ENCODE results near the gene UNC5CL.

The UNC5CL gene

GRCh38 chr6:41000248-41000647 lies 38.8 kb downstream of the UNC5CL start:
- no peak for DNase-seq

DNA sequence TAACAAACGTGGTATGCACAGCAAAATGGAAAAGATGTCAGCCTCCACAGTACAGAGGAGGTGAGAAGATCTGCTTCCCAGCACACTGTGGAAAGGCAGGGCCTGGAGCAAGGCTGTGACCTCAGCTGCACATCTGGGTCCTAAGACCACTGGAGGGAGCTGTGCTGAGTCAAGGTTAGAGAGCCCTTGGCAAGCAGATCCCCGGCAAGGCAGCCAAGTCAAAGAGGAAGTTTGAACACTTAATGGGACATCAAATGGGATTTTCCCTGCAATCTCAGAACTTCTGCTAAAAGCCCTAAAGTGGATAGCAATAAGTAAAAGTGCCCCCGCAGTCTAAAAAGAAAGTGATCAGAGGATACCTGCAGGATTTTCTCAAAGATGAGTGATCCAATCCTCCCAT lies 39.5 kb downstream of the UNC5CL start:
- peak; percentile 49 for DNase-seq

DNA sequence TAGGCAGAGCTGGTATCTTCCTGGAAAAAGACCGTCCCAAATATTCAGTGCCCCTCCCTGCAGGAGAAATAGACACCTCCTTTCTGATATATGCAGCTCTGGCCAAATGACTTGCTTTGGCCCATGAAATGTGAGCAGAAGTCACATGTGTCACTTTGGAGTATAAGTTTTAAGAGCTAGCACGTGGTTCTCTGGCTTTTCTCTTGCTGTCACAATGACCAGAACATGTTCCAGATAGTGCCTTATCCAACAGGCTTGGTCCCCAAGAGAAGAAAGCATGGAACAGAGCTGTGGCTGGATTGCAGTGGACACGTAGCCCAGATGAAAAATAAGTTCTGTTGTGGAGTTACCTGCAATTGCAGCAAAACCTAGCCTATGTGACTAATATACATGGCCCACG lies 40.4 kb downstream of the UNC5CL start:
- no peak for DNase-seq

- peak; percentile 20 for DNase-seq
Measured at GRCh38 chr6:40997234-40997957, 41.6 kb downstream of the UNC5CL start.

DNA sequence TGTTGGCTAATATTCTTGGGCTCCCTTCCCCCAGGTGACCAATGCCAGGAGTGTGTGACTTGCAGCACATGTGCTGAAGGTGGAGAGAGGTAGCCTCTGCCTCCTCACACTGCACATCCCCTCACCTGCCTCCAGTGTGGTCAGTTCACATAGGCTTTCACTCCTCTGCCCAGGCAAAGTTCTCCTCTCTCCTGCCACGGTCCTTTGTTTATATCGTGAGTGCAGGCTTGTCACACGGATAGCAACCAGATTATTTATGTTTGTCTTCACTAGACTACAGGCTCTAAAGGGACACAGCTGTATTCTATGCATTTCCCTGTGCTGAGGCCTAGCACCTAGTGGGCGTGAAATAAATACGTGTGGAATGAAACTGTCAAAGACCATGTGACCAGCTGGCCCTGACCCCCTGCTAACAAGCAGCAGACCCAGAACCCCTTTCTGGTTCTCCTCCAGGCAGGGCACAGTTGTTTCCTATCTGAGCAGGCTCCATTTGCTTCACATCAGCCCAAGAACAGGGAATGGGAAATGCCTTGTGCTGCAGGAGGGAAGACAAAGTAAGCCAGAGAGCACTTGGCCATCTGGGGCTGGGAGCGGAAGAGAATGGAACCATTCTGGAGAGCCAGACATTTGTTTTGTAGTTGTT lies 42.3 kb downstream of the UNC5CL start:
- no peak for DNase-seq

GRCh38 chr6:40992746-40993145 lies 46.3 kb downstream of the UNC5CL start:
- no peak for DNase-seq

DNA sequence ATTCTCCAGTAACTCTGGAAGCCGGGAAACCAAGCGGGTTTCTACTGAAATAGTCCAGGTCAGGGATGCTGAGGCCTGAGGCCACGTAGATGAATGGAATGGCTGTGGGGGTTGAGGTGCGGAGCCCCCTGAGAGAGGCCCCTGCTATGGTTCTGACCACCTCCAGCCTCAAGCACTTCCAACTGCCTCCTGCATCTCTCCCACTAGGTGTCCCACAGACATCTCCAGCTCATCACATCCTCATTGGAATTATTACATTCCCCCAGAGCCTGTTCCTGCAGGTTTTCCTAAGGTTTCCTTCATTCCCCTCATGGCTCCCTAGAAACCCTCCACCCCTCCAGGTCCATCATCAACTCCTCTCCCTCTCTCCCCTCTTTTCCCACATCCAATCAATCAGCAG lies 48.7 kb downstream of the UNC5CL start:
- DNase-seq = no peak

DNA sequence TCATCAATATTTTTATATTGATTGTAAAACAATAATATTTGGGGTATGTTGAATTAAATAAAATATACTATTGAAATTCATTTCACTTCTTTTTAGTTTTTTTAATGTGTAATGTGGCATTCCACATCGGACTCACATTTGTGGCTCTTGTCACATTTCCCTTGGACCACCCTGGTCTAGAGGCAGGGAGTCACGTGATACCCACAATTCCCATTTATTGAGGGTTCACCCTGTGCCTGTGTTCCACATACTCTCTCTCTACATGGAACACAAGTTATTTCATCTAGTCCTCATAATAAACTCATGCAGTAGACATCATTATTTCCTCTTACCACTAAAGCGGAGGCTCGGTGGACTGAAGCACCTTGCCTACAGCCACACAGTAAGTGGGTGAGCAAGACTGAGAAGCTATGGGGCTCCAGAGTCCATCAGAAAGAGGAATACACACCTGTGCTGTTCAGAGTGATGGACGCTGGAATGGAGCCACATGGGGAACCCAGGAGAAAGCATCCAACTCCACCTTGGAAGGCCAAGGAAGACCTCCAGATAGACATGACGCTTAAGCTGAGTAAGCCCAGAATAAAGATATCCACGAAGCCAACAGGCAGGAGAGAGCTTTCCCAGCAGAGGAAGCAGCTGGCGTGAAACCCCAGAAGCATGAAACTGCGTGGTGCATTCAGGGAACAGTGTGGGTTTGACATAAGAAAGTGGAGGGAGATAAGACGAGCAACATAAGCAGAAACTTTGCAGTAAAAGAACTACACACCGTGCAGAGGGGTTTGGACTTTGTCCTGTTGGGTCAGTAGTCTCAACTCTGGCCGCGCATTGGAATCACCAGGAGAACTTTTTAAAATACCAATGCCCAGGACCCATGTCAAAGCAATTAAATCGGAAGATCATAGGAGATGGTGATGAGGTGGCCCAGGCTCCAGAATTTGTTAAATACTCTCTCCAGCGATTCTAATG lies 49.5 kb downstream of the UNC5CL start:
- DNase-seq = no peak

GRCh38 chr6:40988634-40989033 lies 50.4 kb downstream of the UNC5CL start:
- no peak for DNase-seq

GRCh38 chr6:40986921-40987819 lies 51.9 kb downstream of the UNC5CL start:
- no peak for DNase-seq

DNA sequence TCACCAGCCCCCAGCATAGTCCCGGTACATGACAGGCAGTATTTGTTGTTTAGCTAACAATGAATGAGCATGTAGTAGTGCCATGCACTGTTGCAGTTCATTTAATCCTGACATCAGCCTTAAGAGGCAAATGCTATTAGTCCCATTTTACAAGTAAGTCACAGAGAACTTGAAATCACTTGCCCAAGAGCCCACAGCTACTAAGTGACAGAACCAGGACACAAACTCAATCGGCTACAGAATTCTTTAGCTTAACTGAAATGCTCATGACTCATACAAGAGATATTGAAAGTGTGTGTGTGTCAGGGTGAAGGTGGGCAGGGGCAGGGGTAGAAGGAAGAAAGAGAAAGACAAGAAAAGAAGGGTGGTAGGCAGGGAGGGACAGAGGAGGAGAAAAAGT lies 52.7 kb downstream of the UNC5CL start:
- no peak for DNase-seq

- no peak for DNase-seq
Measured at GRCh38 chr6:40983752-40984151, 55.3 kb downstream of the UNC5CL start.

- no peak for DNase-seq
Measured at GRCh38 chr6:40982917-40983316, 56.1 kb downstream of the UNC5CL start.

GRCh38 chr6:40978687-40979289 lies 60.2 kb downstream of the UNC5CL start:
- no peak for DNase-seq

- DNase-seq = no peak
Measured at GRCh38 chr6:40977695-40978094, 61.3 kb downstream of the UNC5CL start.

DNA sequence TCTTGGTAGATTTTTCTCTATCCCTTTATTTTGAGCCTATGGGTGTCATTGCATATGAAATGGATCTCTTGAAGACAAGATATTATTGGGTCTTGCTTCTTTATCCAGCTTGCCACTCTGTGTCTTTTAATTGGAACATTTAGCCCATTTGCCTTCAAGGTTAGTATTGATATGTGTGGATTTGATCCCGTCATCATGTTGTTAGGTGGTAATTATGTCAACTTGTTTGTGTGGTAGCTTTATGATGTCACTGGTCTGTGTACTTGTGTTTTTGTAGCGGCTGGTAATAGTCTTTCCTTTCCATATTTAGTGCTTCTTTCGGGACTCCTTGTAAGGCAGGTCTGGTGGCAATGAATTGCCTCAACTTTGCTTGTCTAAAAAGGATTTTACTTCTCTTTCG lies 61.9 kb downstream of the UNC5CL start:
- no peak for DNase-seq
